Smooth muscle cell (in vitro differentiated cells): ENCODE measurements around the gene AP3D1. TPM values are rescaled to one million over a fixed set of nuclear protein-coding genes. Genes with fewer than 3 reads are reported as not detected.

Experiments used
- DNase-seq: peaks from one replicate; lab custom pipeline; 2025; ENCODE audit not compliant: unreplicated experiment; lab: John Stamatoyannopoulos, UW
- H2AFZ ChIP-seq: fragments of 200-600 bp; sonication (generic); 2 replicates; pipeline ENCODE4 v1.6.0; 2016; ENCODE audit warnings: antibody characterized with exemption, low read depth, mild to moderate bottlenecking
- H3F3A ChIP-seq: fragments of 200-600 bp; sonication (generic); 2 replicates; pipeline ENCODE4 v1.6.0; 2017; ENCODE audit warnings: antibody characterized with exemption, low read depth
- H3K27ac ChIP-seq: fragments of 200-600 bp; sonication (generic); 2 replicates; pipeline ENCODE4 v1.5.1; 2016; ENCODE audit warnings: low read depth, mild to moderate bottlenecking
- H3K27me3 ChIP-seq: fragments of 200-600 bp; sonication (generic); 2 replicates; pipeline ENCODE4 v1.6.1; 2016; ENCODE audit warnings: low read depth, mild to moderate bottlenecking
- H3K36me3 ChIP-seq: fragments of 200-600 bp; sonication (generic); 2 replicates; pipeline ENCODE4 v1.5.1; 2016; ENCODE audit warnings: low read depth
- H3K4me1 ChIP-seq: fragments of 200-600 bp; sonication (generic); 2 replicates; pipeline ENCODE4 v1.5.1; 2016; ENCODE audit warnings: low read depth
- H3K4me2 ChIP-seq: fragments of 200-600 bp; sonication (generic); 2 replicates; pipeline ENCODE4 v1.6.0; 2016; ENCODE audit warnings: mild to moderate bottlenecking
- H3K4me3 ChIP-seq: fragments of 200-600 bp; sonication (generic); 2 replicates; pipeline ENCODE4 v1.5.1; 2016; ENCODE audit warnings: mild to moderate bottlenecking
- H3K79me2 ChIP-seq: fragments of 200-600 bp; sonication (generic); 2 replicates; pipeline ENCODE4 v1.6.0; 2016; ENCODE audit warnings: low read depth, mild to moderate bottlenecking
- H3K9ac ChIP-seq: fragments of 200-600 bp; sonication (generic); 2 replicates; pipeline ENCODE4 v1.6.0; 2016; ENCODE audit warnings: low read depth
- H3K9me3 ChIP-seq: fragments of 200-600 bp; sonication (generic); replicated peaks from 2 replicates; pipeline ENCODE4 v1.5.1; 2016; ENCODE audit warnings: low read depth
- H4K20me1 ChIP-seq: fragments of 200-600 bp; sonication (generic); 2 replicates; pipeline ENCODE4 v1.6.0; 2016; ENCODE audit warnings: low read depth
- CTCF ChIP-seq: fragments of 200-600 bp; sonication (generic); IDR thresholded peaks from 2 replicates; pipeline ENCODE4 v1.5.1; 2017; ENCODE audit warnings: borderline replicate concordance, mild to moderate bottlenecking, antibody characterized with exemption; ENCODE audit not compliant: insufficient read depth, poor library complexity, severe bottlenecking
- WGBS: methylation state at CpG from one replicate; pipeline ENCODE4 v1.1.7; 2016; ENCODE audit warnings: low lambda C conversion rate; 5-methylcytosine and 5-hydroxymethylcytosine counted together
- polyA plus RNA-seq: library from polyadenylated mRNA; unstranded; fragments of >200 nt; fragmentation: Nextera tagmentation; extraction: Ambion mirVana; gene quantifications from 2 replicates; pipeline ENCODE4 v1.2.1, GENCODE V29; 2016
- total RNA-seq: library from RNA; depleted of rRNA; stranded (reverse); fragments of >200 nt; gene quantifications from 2 replicates; pipeline ENCODE4 v1.2.3, GENCODE V29; 2014

AP3D1 gene
- total and polyA plus RNA-seq, 2 experiments from 2014 or later: 66.2 to 81.0 TPM

- TF ChIP-seq CTCF: no peak
- DNase-seq: peak; percentile 68
- H3K9me3 ChIP-seq: no peaks in the 10 kb centered on the region
- peak overlapping the region; percentile 91 for H3K9ac ChIP-seq
- peak overlapping the region; percentile 99 for H3K4me2 ChIP-seq
- H3K4me3 ChIP-seq: peak overlapping the region; percentile 99
- H2AFZ ChIP-seq: peak overlapping the region; percentile 58
- H3K79me2 ChIP-seq: peaks cover 42% of the 10 kb centered on the region
- peaks cover 13% of the 10 kb centered on the region for H3F3A ChIP-seq
- H4K20me1 ChIP-seq: peaks cover 49% of the 10 kb centered on the region
- peak overlapping the region; percentile 90 for H3K27ac ChIP-seq
- H3K36me3 ChIP-seq: no peaks in the 10 kb centered on the region
- peaks cover 10% of the 10 kb centered on the region for H3K4me1 ChIP-seq
- no peaks in the 10 kb centered on the region for H3K27me3 ChIP-seq
- WGBS: 0% methylated on average over 25 of the region's 95 CpGs
These were observed 12.9 kb upstream of the AP3D1 start for GRCh38 chr19:2164020-2164998.

- Histone ChIP-seq H4K20me1 (peaks cover 11% of the 10 kb centered on the region), H3K27me3 (no peaks in the 10 kb centered on the region), H3F3A (peaks cover 5% of the 10 kb centered on the region), H2AFZ (no peak overlapping the region), H3K27ac (no peak overlapping the region), H3K4me1 (no peaks in the 10 kb centered on the region), H3K4me2 (no peak overlapping the region), H3K79me2 (peaks cover 9% of the 10 kb centered on the region), H3K9ac (no peak overlapping the region), H3K4me3 (no peak overlapping the region), H3K36me3 (no peaks in the 10 kb centered on the region), H3K9me3 (no peaks in the 10 kb centered on the region)
- TF ChIP-seq CTCF: no peak
- no peak for DNase-seq
- WGBS: 95% methylated on average over 10 of the region's 10 CpGs
These were observed 9.0 kb upstream of the AP3D1 start for GRCh38 chr19:2160379-2160778.

GRCh38 chr19:2157452-2157851 is 6.1 kb upstream of the AP3D1 start:
- no peak overlapping the region for H3K4me2 ChIP-seq
- 93% methylated on average over 2 of the region's 2 CpGs for whole genome bisulfite sequencing
- H3K27ac ChIP-seq: no peak overlapping the region
- peaks cover 9% of the 10 kb centered on the region for H3F3A ChIP-seq
- H2AFZ ChIP-seq: no peak overlapping the region
- no peak for TF ChIP-seq CTCF
- no peak overlapping the region for H3K9ac ChIP-seq
- H4K20me1 ChIP-seq: no peaks in the 10 kb centered on the region
- DNase-seq: no peak
- H3K4me3 ChIP-seq: no peak overlapping the region
- no peaks in the 10 kb centered on the region for H3K79me2 ChIP-seq
- no peaks in the 10 kb centered on the region for H3K27me3 ChIP-seq
- no peaks in the 10 kb centered on the region for H3K4me1 ChIP-seq
- H3K9me3 ChIP-seq: no peaks in the 10 kb centered on the region
- H3K36me3 ChIP-seq: no peaks in the 10 kb centered on the region
